GM11168 (cell line): ENCODE results near the gene MYBBP1A.
"Not testable (repeated sequence)": the region's sequence is repeated elsewhere in the genome, so short reads cannot be mapped to it uniquely, and the experiment has no call there.

ENCODE experiments used
- in situ Hi-C: fragments of 300-500 bp; cut with MboI; formaldehyde crosslinking; loops from one replicate; pipeline ENCODE4 v1.12.0; 2022; ENCODE audit warnings: low sequenced_read_pairs; ENCODE audit not compliant: unreplicated experiment

The MYBBP1A gene, protein sequence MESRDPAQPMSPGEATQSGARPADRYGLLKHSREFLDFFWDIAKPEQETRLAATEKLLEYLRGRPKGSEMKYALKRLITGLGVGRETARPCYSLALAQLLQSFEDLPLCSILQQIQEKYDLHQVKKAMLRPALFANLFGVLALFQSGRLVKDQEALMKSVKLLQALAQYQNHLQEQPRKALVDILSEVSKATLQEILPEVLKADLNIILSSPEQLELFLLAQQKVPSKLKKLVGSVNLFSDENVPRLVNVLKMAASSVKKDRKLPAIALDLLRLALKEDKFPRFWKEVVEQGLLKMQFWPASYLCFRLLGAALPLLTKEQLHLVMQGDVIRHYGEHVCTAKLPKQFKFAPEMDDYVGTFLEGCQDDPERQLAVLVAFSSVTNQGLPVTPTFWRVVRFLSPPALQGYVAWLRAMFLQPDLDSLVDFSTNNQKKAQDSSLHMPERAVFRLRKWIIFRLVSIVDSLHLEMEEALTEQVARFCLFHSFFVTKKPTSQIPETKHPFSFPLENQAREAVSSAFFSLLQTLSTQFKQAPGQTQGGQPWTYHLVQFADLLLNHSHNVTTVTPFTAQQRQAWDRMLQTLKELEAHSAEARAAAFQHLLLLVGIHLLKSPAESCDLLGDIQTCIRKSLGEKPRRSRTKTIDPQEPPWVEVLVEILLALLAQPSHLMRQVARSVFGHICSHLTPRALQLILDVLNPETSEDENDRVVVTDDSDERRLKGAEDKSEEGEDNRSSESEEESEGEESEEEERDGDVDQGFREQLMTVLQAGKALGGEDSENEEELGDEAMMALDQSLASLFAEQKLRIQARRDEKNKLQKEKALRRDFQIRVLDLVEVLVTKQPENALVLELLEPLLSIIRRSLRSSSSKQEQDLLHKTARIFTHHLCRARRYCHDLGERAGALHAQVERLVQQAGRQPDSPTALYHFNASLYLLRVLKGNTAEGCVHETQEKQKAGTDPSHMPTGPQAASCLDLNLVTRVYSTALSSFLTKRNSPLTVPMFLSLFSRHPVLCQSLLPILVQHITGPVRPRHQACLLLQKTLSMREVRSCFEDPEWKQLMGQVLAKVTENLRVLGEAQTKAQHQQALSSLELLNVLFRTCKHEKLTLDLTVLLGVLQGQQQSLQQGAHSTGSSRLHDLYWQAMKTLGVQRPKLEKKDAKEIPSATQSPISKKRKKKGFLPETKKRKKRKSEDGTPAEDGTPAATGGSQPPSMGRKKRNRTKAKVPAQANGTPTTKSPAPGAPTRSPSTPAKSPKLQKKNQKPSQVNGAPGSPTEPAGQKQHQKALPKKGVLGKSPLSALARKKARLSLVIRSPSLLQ (N-terminal part only)

DNA sequence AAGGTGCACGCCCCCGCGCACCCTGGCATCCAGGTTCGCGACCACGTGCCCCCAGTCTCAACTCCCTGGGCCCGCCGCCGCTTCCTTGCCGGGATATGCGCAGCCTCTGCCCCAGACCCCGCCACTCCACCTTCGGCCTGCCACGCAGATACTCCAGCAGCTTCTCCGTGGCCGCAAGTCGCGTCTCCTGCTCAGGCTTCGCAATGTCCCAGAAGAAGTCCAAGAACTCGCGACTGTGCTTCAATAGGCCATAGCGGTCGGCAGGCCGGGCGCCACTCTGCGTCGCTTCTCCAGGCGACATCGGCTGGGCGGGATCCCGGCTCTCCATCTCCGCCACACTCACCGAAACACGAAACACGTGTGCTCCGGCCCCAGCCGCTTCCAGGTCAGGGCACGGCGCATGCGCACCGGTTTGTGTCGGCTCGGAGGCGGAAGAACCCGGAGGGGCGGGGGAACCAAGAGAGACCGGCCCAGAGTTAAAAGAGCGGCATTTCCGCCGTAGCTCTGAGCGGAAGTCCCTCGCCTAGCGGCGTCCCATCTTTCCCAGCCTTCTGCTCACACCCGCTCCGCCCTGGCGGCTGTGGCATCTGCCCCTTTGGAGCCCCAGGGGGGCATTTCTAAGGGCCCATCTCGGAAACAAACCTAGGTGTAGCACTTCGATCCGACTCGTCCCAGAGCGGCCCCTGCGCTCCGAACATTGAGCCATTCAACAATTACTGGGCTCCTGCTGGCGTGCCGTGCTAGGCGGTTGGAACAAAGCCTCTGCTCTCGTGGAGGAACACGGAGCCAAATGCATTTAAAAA, at the start of gene MYBBP1A:
Gene MYBBP1A, minus strand, starts transcription at position 388 of the 803 bp plus-strand sequence. Its CDS starts 60 bp downstream, at position 328.
- in situ Hi-C loops, result no loop called here

DNA sequence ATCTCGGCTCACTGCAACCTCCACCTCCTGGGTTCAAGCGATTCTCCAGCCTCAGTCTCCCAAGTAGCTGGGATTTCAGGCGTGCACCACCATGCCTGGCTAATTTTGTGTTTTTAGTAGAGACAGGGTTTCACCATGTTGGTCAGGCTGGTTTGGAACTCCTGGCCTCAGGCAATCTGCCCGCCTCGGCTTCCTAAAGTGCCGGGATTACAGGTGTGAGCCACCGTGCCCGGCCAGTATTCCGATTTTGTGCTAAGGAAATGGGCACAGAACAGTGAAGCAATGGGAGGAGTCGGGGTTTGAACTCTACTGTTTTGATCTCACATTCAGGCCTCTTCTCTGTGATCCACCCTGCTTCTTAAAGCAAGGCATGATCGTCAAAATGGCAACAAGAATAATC, 49.6 kb upstream of the MYBBP1A start:
- in situ Hi-C loops, result not testable (repeated sequence)

DNA sequence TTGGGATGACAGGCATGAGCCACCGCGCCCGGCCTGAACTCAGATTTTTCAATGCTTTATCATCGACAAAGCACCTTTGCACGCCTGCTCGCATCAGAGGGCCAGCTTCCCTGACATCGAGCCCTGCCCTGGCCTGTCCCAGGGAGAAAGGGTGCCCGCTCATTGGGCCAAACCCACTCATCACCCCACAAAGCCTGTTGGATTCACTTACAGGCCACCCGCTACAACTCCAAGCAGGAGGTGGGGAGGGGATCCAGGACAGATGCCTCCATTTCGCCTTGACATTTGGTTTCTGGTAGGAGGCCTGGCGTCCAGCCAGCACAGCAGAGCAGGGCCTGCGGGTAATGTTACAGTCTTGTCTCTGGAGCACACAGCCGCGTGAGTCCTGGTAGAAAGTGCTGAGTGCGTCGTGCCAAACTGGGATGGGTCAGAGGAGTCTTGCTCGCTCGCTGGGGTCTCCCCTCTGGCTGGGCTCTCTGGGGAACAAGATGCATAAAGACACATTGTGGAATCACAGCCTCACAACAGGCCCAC, 49.0 kb upstream of the MYBBP1A start:
- in situ Hi-C loops, result no loop called here

DNA sequence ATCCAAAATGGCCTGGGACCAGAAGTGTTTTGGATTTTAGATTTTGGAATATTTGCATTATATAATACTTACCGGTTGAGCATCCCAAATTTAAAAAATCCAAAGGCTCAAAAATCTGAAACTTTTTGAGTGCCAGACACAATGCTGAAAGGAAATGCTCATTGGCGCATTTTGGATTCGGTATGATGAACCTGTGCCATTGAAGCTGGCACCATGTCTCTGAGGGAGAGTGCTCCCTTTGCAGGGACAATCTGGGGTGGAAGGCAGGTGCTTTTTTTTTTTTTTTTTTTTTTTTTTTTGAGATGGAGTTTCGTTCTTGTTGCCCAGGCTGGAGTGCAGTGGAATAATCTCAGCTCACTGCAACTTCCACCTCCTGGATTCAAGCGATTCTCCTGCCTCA, 46.9 kb upstream of the MYBBP1A start:
- in situ Hi-C loops, result no loop called here

DNA sequence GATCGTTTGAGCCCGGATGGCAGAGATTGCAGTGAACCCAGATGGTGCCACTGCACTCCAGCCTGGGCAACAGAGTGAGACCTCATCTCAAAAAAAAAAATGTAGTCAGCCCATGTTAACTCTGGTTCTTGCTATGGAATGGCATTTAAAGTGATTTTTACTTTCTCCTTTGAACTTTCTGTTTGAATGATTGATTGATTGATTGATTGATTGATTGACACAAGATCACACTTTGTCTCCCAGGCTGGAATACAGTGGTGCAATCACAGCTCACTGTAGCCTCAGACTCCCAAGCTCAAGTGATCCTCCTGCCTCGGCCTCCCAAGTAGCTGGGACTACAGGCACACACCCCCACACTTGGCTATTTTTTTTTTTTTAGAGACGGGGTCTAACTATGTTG, 46.1 kb upstream of the MYBBP1A start:
- in situ Hi-C loops, result no loop called here

DNA sequence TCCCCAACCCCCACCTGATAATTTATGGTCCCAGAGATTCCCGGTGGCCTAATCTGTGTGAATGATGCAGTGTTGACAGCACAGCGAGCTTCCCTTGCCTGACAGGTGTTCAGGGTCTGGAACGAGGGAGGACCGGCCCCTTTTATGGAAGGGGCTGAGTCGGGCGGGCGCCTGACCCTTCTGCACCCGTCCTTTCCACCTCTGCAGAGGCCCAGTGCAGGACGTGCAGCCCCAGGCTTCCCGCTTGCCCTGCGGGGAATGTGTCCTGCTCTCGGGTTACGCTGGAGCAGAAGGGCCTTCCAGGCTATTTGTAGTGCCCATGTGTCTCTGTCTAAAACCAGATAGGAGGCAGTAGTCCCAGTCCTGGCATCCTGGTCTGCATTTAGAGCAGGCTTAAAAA, 45.4 kb upstream of the MYBBP1A start:
- in situ Hi-C loops, result no loop called here

DNA sequence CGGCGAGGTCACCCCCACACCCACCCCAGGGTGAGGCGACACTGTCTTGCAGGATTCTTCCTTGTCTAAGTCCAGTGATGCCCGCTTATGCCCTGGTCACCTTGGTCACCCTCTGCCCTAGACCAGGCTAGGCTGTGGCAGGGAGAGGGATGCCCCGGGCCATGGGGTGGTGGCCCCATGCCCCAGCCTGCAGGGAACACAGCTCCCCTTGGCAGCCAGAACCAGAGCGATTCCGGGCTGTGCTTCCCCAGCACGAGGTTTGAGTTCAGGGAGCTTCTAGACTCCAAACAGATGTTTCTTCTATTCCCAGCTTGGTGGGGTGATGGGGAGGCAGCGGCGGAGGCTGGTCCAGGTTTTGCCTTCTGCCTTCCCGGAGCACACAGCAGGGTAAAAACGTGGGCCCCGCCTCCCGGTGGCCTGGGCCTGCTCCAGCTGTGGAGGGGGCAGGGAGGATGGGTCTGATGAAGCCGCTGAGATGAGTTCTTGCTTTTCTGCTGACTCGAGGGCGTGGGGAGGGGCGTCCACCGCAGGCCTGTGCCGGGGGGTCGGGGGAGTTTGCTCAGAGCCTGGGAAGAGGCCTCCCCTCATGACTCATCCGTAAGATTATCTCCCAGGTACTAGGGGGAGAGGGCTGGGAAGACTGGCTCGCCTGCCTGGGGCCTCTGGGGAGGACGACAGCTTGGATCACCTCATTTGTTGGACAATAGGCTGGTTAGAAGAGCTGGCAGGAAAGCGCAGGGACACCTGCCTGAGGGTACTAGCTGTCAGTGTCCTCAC, 44.5 kb upstream of the MYBBP1A start:
- in situ Hi-C loops, result no loop called here

DNA sequence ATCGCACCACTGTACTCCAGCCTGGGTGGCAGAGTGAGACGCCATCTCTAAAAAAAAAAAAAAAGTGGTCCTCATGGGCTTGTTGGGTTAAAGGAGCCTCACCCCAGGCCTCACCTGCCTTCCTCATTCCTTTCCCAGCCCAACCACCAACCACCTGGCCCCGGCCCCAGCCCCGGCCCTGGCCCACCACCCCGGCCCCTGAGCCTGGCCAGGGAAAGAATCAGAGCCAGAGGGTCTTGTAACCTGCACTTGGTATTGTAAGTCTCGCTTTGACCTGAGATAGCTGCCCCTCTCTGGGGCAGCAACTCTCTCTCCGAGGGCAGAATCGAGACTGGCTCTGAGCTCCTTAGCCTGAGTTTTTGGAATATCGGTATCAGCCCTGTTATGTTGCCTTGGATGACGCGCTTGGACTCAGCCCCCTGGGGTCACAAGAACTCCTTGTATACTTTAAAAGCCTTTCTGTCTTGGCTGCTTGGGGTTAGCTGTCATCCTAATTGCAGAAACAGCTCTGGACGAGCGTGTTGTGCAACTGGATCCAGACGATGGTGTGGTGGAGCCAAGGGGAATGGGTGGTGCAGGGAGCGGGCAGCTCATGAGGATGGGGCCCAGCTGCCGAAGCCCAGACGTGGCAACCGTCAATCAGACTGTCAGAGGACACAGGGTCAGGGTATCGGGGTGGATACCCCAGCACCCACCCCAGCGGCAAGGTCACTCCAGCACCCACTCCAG, 43.8 kb upstream of the MYBBP1A start:
- in situ Hi-C loops, result no loop called here

DNA sequence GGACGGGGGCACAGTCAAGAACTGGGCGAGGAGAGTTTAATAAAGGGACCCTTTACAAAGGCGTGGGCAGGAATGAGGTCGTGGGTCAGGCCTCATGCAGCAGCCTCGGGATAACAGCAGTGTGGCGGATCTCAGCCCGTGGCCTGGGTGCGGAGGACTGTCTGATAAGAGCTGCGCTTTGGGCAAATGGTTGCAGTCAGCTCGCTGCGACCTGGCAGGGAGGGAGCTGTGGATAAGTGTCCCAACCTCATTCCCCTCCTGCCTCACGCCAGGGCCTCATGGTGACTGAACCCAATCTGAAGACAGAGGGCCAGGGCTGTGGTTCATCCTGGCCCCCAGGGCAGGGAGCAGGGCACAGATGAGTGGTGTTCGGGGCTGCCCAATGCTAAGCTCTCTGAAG, 42.8 kb upstream of the MYBBP1A start:
- in situ Hi-C loops, result no loop called here

DNA sequence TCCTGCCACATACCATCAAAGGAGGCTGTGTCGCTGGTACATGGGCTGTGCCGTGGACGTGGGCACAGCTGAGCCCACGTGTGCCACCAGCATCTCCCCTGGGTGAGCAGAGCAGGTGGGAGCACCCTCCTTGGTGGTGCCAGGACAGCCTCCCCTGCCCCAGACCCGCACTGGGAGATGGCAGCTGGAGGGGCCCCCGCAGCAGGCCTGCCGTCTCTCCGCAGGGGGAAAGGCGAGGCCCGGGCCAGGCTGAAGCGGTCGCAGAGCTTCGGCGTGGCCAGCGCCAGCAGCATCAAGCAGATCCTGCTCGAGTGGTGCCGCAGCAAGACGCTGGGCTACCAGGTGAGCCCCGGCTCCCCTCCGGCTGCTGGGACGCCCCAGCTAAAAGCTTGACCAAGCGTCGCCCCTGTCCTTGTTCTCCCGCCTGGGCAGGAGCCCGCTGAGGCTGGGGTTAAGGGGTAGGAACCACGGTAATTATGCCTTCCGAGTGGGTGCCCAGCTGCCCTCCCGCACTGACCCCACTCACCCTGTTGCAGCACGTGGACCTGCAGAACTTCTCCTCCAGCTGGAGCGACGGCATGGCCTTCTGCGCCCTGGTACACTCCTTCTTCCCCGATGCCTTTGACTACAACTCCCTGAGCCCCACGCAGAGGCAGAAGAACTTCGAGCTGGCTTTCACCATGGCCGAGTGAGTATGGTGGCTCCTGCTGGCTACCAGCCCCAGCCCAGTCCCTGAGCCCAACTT, 41.6 kb upstream of the MYBBP1A start:
- in situ Hi-C loops, result no loop called here

DNA sequence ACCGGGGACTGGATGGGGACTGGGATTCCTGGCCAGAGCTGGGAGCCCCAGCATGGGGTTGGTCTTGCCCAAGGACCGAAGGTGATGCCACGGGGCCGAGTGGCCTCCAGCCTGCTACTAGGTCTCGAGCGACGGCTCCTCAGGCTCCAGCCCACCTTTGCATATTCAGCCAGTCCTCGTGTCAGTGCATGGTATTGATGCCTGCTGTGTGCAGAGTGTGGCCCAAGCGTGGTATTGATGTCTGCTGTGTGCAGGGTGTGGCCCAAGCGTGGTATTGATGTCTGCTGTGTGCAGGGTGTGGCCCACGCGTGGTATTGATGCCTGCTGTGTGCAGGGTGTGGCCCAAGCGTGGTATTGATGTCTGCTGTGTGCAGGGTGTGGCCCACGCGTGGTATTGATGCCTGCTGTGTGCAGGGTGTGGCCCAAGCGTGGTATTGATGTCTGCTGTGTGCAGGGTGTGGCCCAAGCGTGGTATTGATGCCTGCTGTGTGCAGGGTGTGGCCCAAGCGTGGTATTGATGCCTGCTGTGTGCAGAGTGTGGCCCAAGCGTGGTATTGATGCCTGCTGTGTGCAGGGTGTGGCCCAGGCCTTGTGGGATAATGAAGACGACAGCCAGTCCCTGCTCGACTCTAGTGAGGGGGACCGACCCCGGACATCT, 40.6 kb upstream of the MYBBP1A start:
- in situ Hi-C loops, result not testable (repeated sequence)

DNA sequence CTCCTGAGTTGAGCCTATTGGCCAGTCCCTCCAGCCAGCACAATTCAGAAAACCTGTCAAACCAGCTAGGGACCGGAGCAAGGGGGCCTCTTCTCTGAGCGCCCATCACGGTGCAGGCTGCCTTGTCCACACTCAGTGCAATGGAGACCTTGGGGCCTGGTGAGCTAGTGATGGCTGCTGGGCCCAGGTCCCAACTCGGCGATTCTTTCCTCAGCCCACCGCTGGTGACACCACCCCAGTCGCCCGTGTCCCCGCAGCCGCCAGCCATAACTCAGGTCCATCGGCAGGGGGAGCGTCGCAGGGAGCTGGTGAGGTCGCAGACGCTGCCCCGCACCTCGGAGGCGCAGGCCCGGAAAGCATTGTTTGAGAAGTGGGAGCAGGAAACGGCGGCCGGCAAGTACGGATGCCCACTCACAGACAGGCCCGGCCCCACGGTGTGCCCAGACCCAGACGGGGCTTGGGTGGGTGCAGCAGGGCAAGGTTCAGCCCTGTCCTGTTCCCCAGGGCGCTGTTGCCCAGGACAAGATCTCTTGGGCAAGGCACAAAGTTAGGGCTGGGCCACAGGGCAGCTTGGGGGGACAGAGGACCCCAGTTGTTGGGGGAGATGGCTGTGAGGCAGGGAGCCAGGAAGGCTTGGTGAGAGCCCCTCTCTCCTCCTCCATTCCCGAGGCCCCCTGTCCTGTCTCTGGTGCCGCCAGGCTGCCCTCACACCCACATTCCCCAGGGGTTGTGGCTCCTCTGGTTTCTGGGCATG, 39.9 kb upstream of the MYBBP1A start:
- in situ Hi-C loops, result no loop called here

DNA sequence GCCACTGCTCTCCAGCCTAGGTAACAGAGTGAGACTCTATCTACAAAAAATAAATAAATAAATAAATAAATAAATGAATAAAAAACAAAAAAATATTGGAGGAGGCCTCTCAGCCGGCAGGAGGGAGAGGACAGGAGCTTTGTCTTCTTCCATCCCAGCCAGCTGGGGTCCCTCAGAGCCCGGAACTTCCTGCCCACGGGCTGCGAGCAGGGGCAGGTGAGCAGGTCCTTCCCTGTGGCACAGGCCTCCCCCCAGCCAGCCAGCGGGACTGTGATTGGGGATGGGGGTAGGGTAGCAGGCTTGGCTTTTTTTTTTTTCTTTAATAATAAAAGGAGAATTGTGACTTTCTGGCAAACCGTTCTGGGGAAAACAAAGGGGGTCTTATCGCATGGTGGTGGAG, 39.2 kb upstream of the MYBBP1A start:
- in situ Hi-C loops, result no loop called here

DNA sequence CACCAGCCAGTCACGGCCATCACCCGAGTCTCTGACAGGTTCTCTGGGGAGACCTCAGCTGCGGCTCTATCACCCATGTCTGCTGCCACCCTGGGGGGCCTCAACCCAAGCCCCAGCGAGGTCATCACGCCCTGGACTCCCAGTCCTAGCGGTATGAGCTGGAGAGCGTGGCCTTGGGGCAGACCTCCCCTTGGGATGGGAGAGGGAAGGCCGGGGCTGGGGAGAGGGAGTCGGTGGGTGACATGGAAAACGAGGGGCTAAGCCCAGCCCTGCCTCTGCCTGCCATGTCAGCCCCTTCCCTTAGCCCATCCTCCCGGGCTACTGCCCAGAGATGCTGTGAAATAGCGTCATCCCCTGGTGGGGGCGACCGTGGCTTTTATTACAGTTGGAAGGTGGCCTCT, 37.8 kb upstream of the MYBBP1A start:
- in situ Hi-C loops, result no loop called here

DNA sequence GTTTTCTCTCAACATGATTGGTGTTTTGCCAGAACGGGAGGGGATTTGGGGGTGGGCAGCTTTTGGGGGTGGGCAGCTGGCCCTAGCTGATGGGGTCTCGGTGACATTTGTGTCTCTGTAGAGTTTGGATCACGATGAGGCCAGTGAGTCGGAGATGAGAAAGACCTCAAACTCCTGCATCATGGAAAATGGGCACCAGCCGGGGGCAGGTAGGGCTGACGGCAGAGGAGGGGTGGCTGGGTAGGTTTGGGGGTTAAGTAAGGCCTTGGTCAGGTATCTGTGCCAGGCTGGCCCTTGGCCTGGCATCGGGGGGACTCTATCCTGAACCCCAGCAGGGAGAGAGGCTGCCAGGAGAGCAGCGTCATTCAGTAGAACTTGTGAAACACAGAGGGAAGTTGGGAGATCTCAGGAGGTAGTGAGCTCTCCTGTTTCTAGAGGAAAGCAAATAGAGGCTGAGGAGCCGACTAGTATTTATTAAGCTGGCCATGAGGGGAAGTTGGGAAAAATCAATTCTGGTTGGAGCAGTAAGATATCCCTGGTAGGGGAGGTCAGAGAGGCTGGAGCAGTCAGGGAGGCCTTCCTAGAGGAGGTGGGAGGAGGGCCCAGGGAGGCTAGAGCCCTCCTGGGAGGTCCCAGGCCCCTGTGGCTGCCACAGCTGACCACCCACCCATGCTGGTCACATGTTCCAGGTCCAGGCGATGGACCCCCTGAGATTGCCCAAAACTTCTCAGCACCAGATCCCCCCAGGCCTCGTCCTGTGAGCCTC, 37.2 kb upstream of the MYBBP1A start:
- in situ Hi-C loops, result no loop called here
